SK-N-SH (cell line): ENCODE data around the gene LBHD1. TPM values are rescaled to one million over a fixed set of nuclear protein-coding genes. Genes with fewer than 3 reads are reported as not detected.

ENCODE experiments used
- CTCF ChIA-PET: fragments of 300-600, 350-600 bp; formaldehyde crosslinking; extraction: SDS; loops from one replicate; lab custom pipeline; 2021; lab: Yijun Ruan, JAX
- POLR2A ChIA-PET: fragments of 350-600 bp; sonication (Branson Sonifier 250); formaldehyde crosslinking; extraction: SDS; loops from one replicate; lab custom pipeline; 2020; ENCODE audit warnings: antibody characterized with exemption, inconsistent platforms; lab: Yijun Ruan, JAX
- DNase-seq: peaks from one replicate; pipeline ENCODE4 v3.0.0; 2012
- H2AFZ ChIP-seq: fragments of 200-600 bp; sonication (generic); 2 replicates; pipeline ENCODE4 v1.8.1; 2016; ENCODE audit warnings: antibody characterized with exemption, mild to moderate bottlenecking, low read depth
- H3F3A ChIP-seq: fragments of 200-600 bp; sonication (generic); replicated peaks from 2 replicates; pipeline ENCODE3; 2016; ENCODE audit warnings: antibody characterized with exemption, mild to moderate bottlenecking; ENCODE audit not compliant: insufficient read depth
- H3K27ac ChIP-seq, 2 experiments: fragments of 200-500 bp in 1 of 2; fragments of 200-600 bp in 1 of 2; sonication (Bioruptor generic) in 1 of 2; sonication (generic), shearing (Covaris generic) in 1 of 2; 2 replicates each; pipeline versions ENCODE4 v1.5.1 to v1.6.1; 2014 to 2016; ENCODE audit warnings: low read depth in 2 of 2, inconsistent platforms in 1 of 2, low read length in 1 of 2, mild to moderate bottlenecking in 1 of 2, mixed read lengths in 1 of 2
- H3K27me3 ChIP-seq: fragments of 200-600 bp; sonication (generic), shearing (Covaris generic); 2 replicates; pipeline ENCODE4 v1.6.1; 2016; ENCODE audit warnings: mixed run types; ENCODE audit not compliant: insufficient read depth
- H3K36me3 ChIP-seq, 2 experiments: fragments of 200-500 bp in 1 of 2; fragments of 200-600 bp in 1 of 2; sonication (Bioruptor generic) in 1 of 2; sonication (generic) in 1 of 2; replicated peaks in 1 of 2; 2 replicates each; pipeline versions ENCODE3 to v1.5.1; 2014 to 2016; ENCODE audit warnings: low read length in 1 of 2, mild to moderate bottlenecking in 1 of 2; ENCODE audit not compliant: insufficient read depth in 2 of 2, control insufficient read depth in 1 of 2
- H3K4me1 ChIP-seq, 2 experiments: fragments of 200-500 bp in 1 of 2; fragments of 200-600 bp in 1 of 2; sonication (Bioruptor generic) in 1 of 2; sonication (generic), shearing (Covaris generic) in 1 of 2; 2 replicates each; pipeline versions ENCODE4 v1.5.1 to v1.6.1; 2014 to 2016; ENCODE audit warnings: low read depth in 1 of 2, low read length in 1 of 2, mixed run types in 1 of 2; ENCODE audit not compliant: insufficient read depth in 2 of 2, control insufficient read depth in 1 of 2
- H3K4me2 ChIP-seq: fragments of 200-600 bp; sonication (generic), shearing (Covaris generic); 2 replicates; pipeline ENCODE4 v1.6.1; 2017; ENCODE audit warnings: mixed run types
- H3K4me3 ChIP-seq, 2 experiments: fragments of 200-500 bp in 1 of 2; fragments of 200-600 bp in 1 of 2; sonication (Bioruptor generic) in 1 of 2; sonication (generic), shearing (Covaris generic) in 1 of 2; 2 replicates each; pipeline versions ENCODE4 v1.5.1 to v1.8.1; 2014 to 2016; ENCODE audit warnings: low read depth in 2 of 2, inconsistent platforms in 1 of 2, low read length in 1 of 2, mild to moderate bottlenecking in 1 of 2, mixed read lengths in 1 of 2, moderate library complexity in 1 of 2
- H3K79me2 ChIP-seq: fragments of 200-600 bp; sonication (generic); 2 replicates; pipeline ENCODE4 v1.8.1; 2017; ENCODE audit warnings: mild to moderate bottlenecking; ENCODE audit not compliant: insufficient read depth
- H3K9ac ChIP-seq: fragments of 200-600 bp; sonication (generic); 2 replicates; pipeline ENCODE4 v1.6.1; 2017; ENCODE audit warnings: mixed run types
- H3K9me2 ChIP-seq: fragments of 200-600 bp; sonication (generic); 2 replicates; pipeline ENCODE4 v1.6.1; 2017; ENCODE audit warnings: mixed run types
- H3K9me3 ChIP-seq: fragments of 200-600 bp; sonication (generic); 2 replicates; pipeline ENCODE4 v1.6.1; 2017; ENCODE audit warnings: mixed run types, mild to moderate bottlenecking, moderate library complexity
- H4K20me1 ChIP-seq: fragments of 200-600 bp; sonication (generic); 2 replicates; pipeline ENCODE4 v1.6.1; 2017; ENCODE audit warnings: mild to moderate bottlenecking, mixed run types; ENCODE audit not compliant: insufficient read depth
- CHD2 ChIP-seq: fragments of 150-350 bp; IDR thresholded peaks from 2 replicates; pipeline ENCODE4 v1.6.1; 2018; ENCODE audit warnings: low read length; ENCODE audit not compliant: partially characterized antibody
- ELF1 ChIP-seq: IDR thresholded peaks from 2 replicates; pipeline ENCODE4 v1.4.0; 2012
- EZH2phosphoT487 ChIP-seq: fragments of 200-600 bp; sonication (generic); IDR thresholded peaks from 2 replicates; pipeline ENCODE4 v1.6.1; 2017; ENCODE audit warnings: low read depth, mixed run types, mild to moderate bottlenecking, antibody characterized with exemption, moderate library complexity, borderline replicate concordance
- FOSL2 ChIP-seq: IDR thresholded peaks from 2 replicates; pipeline ENCODE4 v1.4.0; 2012; ENCODE audit warnings: low read depth, mild to moderate bottlenecking, moderate library complexity, borderline replicate concordance
- MEF2A ChIP-seq: IDR thresholded peaks from 2 replicates; pipeline ENCODE4 v1.4.0; 2012; ENCODE audit warnings: low read depth, borderline replicate concordance
- MXI1 ChIP-seq: IDR thresholded peaks from 2 replicates; pipeline ENCODE4 v1.6.1; 2012; ENCODE audit warnings: mild to moderate bottlenecking, low read depth, low read length, improper control_type of control experiment
- RCOR1 ChIP-seq: fragments of 150-350 bp; IDR thresholded peaks from 2 replicates; pipeline ENCODE4 v1.6.1; 2017; ENCODE audit warnings: antibody characterized with exemption, low read length
- RFX5 ChIP-seq: IDR thresholded peaks from 2 replicates; pipeline ENCODE4 v1.6.1; 2012; ENCODE audit warnings: mild to moderate bottlenecking, improper control_type of control experiment, low read length
- RXRA ChIP-seq: IDR thresholded peaks from 2 replicates; pipeline ENCODE4 v1.4.0; 2012; ENCODE audit warnings: low read depth, mild to moderate bottlenecking, borderline replicate concordance
- SIN3A ChIP-seq: IDR thresholded peaks from 2 replicates; pipeline ENCODE4 v1.6.1; 2012; ENCODE audit warnings: low read depth, mild to moderate bottlenecking, low read length, moderate library complexity, borderline replicate concordance
- SMC3 ChIP-seq: IDR thresholded peaks from 2 replicates; pipeline ENCODE4 v1.6.1; 2012; ENCODE audit warnings: low read depth, low read length, improper control_type of control experiment
- TCF12 ChIP-seq: IDR thresholded peaks from 2 replicates; pipeline ENCODE4 v1.4.0; 2012
- WGBS: methylation state at CpG from one replicate; pipeline ENCODE4 v1.1.6; 2017; ENCODE audit warnings: low lambda C conversion rate; 5-methylcytosine and 5-hydroxymethylcytosine counted together
- polyA plus RNA-seq, 3 experiments: library from polyadenylated mRNA; depleted of rRNA; stranded (reverse); fragments of >200 nt; gene quantifications; 2 replicates each; pipeline ENCODE4 v1.2.3, GENCODE V29; 2012
- TF ChIP-seq, protein P1 (sequence below): IDR thresholded peaks from 2 replicates; pipeline ENCODE4 v1.4.0; 2012; ENCODE audit warnings: low read depth, borderline replicate concordance
- TF ChIP-seq, protein P2 (sequence below): fragments of 150-350 bp; IDR thresholded peaks from 2 replicates; pipeline ENCODE4 v1.6.1; 2016; ENCODE audit warnings: mild to moderate bottlenecking, low read depth, low read length
- TF ChIP-seq, protein P3 (sequence below): IDR thresholded peaks from 2 replicates; pipeline ENCODE4 v1.4.0; 2012; ENCODE audit warnings: low read depth

LBHD1 gene
- polyA plus RNA-seq, 1 of the 3 experiments (the other 2 are of a cell fraction), result 9.7 TPM

DNA sequence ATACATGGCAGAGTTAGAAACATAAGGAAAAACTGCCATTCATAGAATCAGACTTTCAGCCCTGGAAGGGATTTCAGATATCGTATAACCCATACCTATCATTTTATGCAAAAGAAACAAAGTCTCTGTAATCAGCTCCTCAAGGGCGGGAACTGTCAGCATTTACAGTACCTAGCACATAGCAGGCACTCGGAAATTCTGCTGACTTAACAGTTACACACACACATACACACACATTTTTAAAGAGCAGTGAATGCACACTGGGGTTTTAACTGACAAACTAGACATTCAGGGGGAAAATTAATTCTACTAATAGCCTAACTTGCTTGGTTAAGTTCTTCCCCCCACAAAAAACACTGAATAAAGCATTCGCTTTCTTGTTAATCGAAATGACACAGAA is 44.1 kb upstream of the LBHD1 start (continued):
- TF ChIP-seq TCF12, result no peak

DNA sequence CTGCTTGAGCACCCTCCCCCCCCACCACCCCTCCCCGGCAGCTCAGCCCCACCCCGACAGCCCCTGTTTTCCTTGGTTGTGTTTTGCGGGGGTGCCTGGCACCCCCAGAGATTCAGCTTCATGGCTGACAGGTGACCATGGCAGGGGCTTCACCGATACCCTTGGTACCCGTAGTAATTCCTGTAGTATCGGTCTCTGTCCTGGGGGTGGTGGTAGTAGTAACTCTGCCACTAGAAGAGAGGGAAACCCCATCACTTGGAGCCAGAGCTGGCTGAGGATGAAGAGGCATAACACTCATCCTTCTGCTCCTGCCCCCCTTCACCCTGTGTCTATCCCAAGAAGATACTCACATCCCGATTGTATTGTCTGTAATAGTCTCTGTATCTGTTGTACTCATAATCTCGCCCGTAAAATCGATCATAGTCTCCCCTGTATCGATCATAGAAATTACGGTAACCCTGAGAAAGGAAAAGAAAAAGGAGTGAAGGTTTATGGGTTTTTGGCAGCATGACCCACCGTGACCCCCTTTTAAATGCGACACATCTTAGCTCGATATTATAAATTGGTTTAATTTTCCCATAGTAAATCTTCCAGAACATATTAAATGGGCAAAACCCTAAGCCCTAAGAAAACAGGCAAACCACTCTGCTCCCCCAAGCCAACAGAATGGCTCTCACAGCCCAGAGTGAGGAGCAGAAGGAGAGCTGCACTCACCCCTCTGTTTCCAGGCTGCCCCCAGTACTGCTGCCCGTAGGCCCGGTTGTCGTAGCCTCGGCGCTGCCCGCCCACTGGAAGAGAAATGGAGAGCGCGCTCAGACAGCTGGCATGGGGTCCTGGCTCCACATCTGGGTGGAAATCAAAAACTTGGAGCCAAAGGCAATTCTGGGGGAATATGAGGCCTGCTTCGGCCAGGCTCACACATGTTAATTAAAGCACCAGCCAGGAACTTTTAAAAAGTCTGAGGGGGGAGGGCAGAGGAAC is 43.4 kb upstream of the LBHD1 start:
- Histone ChIP-seq H3K4me1 (no peaks in the 10 kb centered on the region; a peak in 1 of 4 replicates), H3K4me2 (no peak overlapping the region), H3K9me3 (no peaks in the 10 kb centered on the region), H3K36me3 (peaks cover 76 to 84% of the 10 kb centered on the region in 2 experiments), H3K9ac (no peak overlapping the region), H3K4me3 (no peak overlapping the region), H2AFZ (no peak overlapping the region), H3K9me2 (no peaks in the 10 kb centered on the region), H3F3A (peaks cover 63% of the 10 kb centered on the region), H4K20me1 (no peaks in the 10 kb centered on the region), H3K27ac (no peak overlapping the region), H3K79me2 (peaks cover 55% of the 10 kb centered on the region), H3K27me3 (no peaks in the 10 kb centered on the region)
- POLR2A ChIA-PET, result interaction anchor here (0.7 to 1.8 kb wide), 2 partner anchors 11 to 126 kb away, joined by 3 to 5 read pairs; no protein-coding TSS in a partner anchor
- DNase-seq, result peak; percentile 42
- WGBS, result 89% methylated on average over 24 of the region's 24 CpGs
- CTCF ChIA-PET, result interaction anchor here (0.6 to 2.0 kb wide), 5 partner anchors 12 to 128 kb away, joined by 3 to 5 read pairs (median 4); partner anchors contain the start of genes HNRNPUL2 and TTC9C
- TF ChIP-seq RFX5, result no peak
- TF ChIP-seq, protein P1, sequence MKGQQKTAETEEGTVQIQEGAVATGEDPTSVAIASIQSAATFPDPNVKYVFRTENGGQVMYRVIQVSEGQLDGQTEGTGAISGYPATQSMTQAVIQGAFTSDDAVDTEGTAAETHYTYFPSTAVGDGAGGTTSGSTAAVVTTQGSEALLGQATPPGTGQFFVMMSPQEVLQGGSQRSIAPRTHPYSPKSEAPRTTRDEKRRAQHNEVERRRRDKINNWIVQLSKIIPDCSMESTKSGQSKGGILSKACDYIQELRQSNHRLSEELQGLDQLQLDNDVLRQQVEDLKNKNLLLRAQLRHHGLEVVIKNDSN, result no peak
- TF ChIP-seq, protein P2, sequence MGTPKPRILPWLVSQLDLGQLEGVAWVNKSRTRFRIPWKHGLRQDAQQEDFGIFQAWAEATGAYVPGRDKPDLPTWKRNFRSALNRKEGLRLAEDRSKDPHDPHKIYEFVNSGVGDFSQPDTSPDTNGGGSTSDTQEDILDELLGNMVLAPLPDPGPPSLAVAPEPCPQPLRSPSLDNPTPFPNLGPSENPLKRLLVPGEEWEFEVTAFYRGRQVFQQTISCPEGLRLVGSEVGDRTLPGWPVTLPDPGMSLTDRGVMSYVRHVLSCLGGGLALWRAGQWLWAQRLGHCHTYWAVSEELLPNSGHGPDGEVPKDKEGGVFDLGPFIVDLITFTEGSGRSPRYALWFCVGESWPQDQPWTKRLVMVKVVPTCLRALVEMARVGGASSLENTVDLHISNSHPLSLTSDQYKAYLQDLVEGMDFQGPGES, result no peak
- TF ChIP-seq EZH2phosphoT487, result no peak
- TF ChIP-seq MXI1, result no peak
- TF ChIP-seq CHD2, result no peak
- no peak for TF ChIP-seq RXRA
- TF ChIP-seq, protein P3, sequence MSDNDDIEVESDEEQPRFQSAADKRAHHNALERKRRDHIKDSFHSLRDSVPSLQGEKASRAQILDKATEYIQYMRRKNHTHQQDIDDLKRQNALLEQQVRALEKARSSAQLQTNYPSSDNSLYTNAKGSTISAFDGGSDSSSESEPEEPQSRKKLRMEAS, result no peak
- no peak for TF ChIP-seq RCOR1
- no peak for TF ChIP-seq SIN3A
- no peak for TF ChIP-seq MEF2A
- no peak for TF ChIP-seq TCF12
- TF ChIP-seq SMC3, result no peak
- no peak for TF ChIP-seq ELF1
- TF ChIP-seq FOSL2, result no peak
